Mesodermal cell (in vitro differentiated cells): ENCODE measurements around the gene MAPK8IP2.

Experiments
- H3K27ac ChIP-seq: 2 replicates; pipeline ENCODE4 v1.7.0; 2013; ENCODE audit warnings: mild to moderate bottlenecking, low read depth, low read length, moderate library complexity; ENCODE audit not compliant: severe bottlenecking
- H3K36me3 ChIP-seq: 2 replicates; pipeline ENCODE4 v1.7.1; 2013; ENCODE audit warnings: mild to moderate bottlenecking, low read length, moderate library complexity; ENCODE audit not compliant: control insufficient read depth, insufficient read depth
- H3K4me1 ChIP-seq: one replicate; pipeline ENCODE4 v1.7.1; 2013; ENCODE audit warnings: mild to moderate bottlenecking, low read length; ENCODE audit not compliant: insufficient read depth, control insufficient read depth, poor library complexity, severe bottlenecking
- H3K4me3 ChIP-seq: 2 replicates; pipeline ENCODE4 v1.7.0; 2013; ENCODE audit warnings: low read length, control low read depth, mild to moderate bottlenecking; ENCODE audit not compliant: insufficient read depth, poor library complexity, severe bottlenecking; ENCODE audit errors: extremely low read depth
- H3K9me3 ChIP-seq: 2 replicates; pipeline ENCODE4 v1.7.1; 2013; ENCODE audit warnings: mild to moderate bottlenecking, low read length, moderate library complexity; ENCODE audit not compliant: control insufficient read depth
- WGBS, 2 experiments: methylation state at CpG; one replicate each; pipeline ENCODE4 v1.1.5; 2013; ENCODE audit warnings: missing lambda C conversion rate in 2 of 2; ENCODE audit not compliant: insufficient coverage in 2 of 2; 5-methylcytosine and 5-hydroxymethylcytosine counted together

Gene MAPK8IP2

DNA sequence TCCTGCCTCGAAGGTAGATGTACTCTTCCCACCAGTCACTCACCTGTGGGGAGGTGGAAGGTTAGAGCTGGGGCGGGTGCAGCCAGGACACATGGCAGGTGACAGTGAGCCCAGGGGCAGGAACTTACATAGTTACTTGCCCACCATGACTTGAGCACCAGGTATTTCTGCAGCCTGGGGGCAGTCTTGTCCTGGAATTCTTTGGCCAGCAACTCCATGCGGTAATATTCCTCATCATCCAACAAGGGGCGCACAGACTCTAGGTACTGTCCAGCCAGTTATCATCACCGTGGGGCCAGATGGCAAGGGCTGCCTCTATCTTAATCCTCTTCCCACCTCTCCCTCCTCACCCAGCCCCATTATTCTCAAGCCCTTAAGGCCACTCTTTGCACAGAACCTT, 24.5 kb upstream of the MAPK8IP2 start:
- Histone ChIP-seq H3K36me3 (peaks cover 62% of the 10 kb centered on the region), H3K4me1 (no peaks in the 10 kb centered on the region), H3K4me3 (no peak overlapping the region), H3K9me3 (no peaks in the 10 kb centered on the region), H3K27ac (no peak overlapping the region)
- WGBS, 2 experiments = 72 to 96% methylated on average over 3 of the region's 5 CpGs

DNA sequence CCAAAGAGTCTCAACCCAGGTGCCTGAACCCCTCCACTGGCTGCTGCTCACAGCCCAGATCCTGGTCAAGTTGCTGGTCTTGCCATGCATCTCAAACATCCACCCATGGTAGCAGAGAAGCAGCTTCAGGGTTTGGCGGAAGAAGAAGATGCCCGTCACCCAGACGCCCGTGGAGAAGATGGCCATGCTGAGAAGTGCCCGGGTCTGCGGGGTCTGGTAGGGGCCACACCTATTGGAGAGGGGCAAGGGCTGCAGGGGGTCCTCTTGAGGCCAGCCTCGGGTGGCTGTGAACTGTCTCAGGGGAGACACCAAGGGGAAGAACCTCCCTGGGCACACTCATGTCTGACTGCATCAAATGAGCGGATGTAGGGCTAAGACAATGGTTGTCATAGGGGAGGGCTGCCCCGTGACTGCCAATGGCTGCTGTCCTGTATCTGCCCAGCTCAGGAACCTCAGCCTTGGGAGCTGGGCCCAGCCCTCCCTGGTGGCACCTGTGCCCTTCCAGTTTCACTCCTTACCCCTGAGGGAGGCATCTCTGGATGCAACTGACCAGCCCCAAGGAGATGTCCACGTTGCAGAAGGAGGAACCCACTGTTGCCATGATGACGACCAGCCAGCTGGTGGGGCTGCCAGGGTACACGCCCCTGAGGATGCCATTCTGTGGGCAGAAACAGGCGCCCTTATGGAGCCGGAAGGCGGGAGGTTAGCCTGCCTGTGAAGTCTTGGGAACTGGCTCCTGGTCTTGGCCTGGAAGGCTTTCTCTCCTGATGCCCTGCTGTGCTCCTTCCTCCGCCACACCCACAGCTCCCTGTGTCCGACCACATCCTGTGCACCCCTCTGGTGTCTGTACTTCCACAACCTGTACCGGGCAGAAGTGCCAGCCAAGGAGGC, 23.5 kb upstream of the MAPK8IP2 start:
- Histone ChIP-seq H3K27ac (no peak overlapping the region), H3K36me3 (peaks cover 60% of the 10 kb centered on the region), H3K4me1 (peaks cover 6% of the 10 kb centered on the region), H3K4me3 (no peak overlapping the region), H3K9me3 (no peaks in the 10 kb centered on the region)
- 97 to 98% methylated on average over 16 to 17 of the region's 18 CpGs for WGBS, 2 experiments

DNA sequence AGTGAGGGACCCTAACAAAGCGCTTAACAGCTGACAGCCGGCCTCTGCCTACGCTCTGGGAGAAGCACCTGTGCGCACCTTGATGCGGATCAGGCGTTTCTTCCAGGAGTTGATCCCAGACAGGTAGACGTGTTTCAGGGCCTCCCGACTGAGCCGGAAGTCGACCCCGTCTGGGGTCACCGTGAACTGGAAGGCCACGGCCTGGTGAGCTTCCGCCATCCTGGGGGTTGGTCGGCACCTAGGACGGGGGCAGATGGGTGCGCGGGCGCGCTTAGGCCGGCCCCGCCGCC, 23.0 kb upstream of the MAPK8IP2 start:
- WGBS, 2 experiments = 96 to 97% methylated on average over 23 of the region's 23 CpGs
- Histone ChIP-seq H3K9me3 (no peaks in the 10 kb centered on the region), H3K36me3 (peaks cover 55% of the 10 kb centered on the region), H3K27ac (no peak overlapping the region), H3K4me1 (peaks cover 6% of the 10 kb centered on the region), H3K4me3 (no peak overlapping the region)

DNA sequence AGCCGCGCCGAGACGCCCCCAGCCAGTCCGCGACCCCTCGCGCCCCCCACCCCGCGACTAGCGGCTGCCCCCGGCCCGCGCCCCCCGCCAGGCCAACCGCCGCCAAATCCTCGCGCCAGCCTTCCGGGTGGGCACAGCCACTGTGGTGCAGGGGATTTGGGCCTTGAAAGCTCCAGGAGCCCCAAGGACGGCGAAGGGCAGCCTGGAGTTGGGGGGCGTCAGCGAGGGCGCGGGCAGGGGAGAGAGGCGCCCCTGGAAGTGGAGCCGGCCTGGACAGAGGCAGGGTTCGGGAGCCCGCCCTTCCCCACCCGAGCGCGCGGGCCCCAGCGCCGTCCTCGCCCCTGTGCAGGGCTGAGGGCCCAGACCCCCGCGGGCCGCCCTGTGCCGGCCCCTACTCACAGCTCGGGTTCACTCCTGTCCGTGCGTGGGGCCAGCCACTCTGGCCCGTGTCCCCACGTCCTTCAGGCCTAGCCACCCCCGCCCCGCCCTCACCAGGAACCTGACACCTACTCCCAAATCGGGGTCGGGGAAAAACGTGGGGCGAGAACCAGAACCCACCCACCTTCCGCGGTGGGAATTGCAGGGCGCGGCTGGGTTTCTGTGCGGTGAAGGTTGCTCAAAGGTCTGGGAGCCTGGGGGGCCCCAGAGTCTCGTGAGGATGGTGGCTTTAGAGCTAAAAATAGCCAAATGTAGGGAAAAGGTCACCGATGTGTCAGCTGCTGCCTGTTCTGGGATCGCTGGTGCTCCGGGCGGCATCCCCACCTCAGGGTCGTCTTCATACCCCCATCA, 22.4 kb upstream of the MAPK8IP2 start, which contains the start of gene CPT1B:
TSS of gene CPT1B (minus strand) at position 441 of the 789 bp plus-strand sequence. CDS start 512 bp downstream, outside the sequence.
- Histone ChIP-seq H3K27ac (no peak within 1 kb of the TSS), H3K9me3 (no peaks in the 10 kb centered on the region), H3K36me3 (peaks cover 52% of the 10 kb centered on the region), H3K4me3 (no peak within 1 kb of the TSS), H3K4me1 (peaks cover 6% of the 10 kb centered on the region)
- 94 to 96% methylated on average over 45 to 56 of the region's 63 CpGs for WGBS, 2 experiments

DNA sequence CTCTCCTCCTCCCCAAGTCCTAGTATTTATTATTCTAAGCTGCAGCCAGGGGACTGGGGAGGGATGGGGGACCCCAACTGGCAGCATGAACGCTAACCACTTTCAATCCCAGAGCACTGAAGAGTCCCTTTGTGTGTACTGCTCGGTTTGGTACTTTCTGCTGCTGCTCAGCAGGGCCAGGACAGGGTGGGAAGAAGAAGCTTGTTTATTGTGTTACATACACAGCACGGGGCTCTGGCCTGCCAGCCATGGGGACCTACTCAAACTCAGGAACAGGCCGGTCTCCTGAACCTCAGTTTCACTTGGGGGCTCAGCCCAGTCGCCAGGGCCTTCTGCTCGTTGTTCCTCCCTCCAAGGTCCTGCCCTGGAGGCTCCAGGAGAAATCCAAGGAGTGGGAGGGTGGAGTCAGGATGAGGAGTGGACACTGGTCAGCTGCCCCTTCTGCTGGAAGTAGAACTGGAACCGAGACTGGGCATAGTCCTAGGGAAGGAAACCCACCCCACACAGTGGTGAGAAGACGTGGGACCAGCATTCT, 21.8 kb upstream of the MAPK8IP2 start:
- Histone ChIP-seq H3K27ac (no peak overlapping the region), H3K4me1 (peaks cover 6% of the 10 kb centered on the region), H3K36me3 (peaks cover 51% of the 10 kb centered on the region), H3K9me3 (no peaks in the 10 kb centered on the region), H3K4me3 (no peak overlapping the region)
- 94 to 96% methylated on average over 3 to 5 of the region's 8 CpGs for WGBS, 2 experiments

DNA sequence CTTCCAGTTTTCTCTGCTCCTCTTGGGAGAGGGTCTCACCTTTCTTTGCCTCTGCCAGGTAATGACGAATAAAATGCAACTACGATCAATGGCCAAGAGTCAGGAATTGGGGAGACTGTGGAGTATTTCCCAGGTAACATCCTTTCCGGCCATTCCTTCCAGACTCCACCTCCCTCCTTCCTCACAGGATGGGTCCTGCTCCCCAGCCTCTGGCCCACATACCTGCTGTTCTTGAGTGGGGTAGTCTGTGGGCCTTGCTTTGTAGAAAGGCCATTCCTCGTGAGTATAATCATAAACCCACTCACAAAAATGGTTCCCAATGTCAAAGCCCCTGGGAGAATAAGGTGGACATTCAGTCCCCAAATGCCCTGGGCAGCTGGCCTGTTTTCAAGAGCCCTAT, 20.8 kb upstream of the MAPK8IP2 start:
- WGBS, 2 experiments = 93% methylated on average over 3 of the region's 4 CpGs; no CpG with 5 or more reads in 1 of the 2 experiments
- H3K4me3 ChIP-seq = no peak overlapping the region
- no peak overlapping the region for H3K27ac ChIP-seq
- peaks cover 47% of the 10 kb centered on the region for H3K36me3 ChIP-seq
- peaks cover 6% of the 10 kb centered on the region for H3K4me1 ChIP-seq
- H3K9me3 ChIP-seq = no peaks in the 10 kb centered on the region

DNA sequence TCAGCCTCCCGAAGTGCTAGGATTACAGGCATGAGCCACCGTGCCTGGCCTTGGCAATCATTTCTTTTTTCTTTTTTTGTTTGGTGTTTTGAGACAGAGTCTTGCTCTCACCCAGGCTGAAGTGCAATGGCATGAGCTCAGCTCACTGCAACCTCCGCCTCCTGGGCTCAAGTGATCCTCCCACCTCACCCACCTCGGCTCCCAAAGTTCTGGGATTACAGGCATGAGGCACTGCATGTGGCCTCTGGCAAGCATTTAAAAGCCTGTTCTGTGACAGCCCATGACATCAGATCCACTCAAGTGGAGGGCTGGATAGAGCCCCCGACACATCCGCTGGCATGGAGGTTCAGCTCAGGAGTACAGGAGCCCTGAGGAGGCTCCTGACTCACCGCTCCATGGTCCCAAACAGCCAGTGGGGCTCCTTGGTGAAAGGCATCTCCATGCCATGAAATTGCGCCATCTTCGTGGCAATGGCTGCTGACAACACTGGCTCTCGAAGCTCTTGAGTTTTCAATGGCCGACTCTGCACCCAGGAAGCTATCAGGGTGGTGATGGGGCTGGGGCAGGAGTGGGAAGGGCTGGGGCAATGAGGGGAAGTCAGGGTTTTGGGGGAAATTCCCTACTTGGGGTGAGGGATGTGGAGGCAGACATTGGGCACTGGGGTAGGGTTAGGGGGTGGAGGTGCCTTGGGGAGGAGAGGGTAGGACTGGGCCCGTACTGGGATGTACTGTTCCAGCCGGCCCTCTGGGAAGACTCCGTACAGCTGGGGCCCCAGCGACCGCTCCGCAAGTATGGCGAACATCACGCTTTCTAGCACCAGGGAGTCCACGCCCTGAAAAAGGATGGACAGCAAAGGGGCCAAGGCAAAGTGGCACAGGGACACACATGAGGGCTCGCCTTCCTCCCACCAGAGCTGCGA, 19.3 kb upstream of the MAPK8IP2 start:
- Histone ChIP-seq H3K4me1 (peaks cover 6% of the 10 kb centered on the region), H3K9me3 (no peaks in the 10 kb centered on the region), H3K36me3 (peaks cover 40% of the 10 kb centered on the region), H3K4me3 (peak overlapping the region; percentile 75), H3K27ac (no peak overlapping the region)
- WGBS, 2 experiments = 94 to 98% methylated on average over 22 of the region's 22 CpGs

DNA sequence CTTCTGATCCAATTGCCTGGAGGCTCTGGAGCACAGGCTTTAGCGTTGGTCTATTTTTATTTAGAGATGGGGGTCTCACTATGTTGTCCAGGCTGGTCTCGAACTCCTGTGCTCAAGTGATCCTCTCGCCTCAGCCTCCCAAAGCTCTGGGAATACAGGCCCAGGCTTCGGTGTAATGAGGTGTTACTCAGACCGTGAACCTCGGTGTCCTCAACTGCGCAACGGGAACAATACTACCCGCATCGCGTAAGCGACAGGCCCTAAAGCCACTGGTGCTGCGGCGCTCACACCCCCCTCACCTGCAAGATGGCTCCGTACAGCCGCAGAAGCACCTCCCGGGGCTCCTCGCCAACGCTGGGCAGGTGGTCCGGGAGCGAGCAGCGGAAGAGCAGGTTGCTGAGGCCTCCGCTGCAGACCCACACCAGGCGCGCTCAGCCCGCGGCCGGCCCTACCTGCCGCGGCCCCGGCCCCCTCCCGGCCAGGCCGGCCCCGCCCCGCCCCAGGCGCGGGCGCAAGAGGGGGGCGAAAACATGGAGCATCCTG, 18.6 kb upstream of the MAPK8IP2 start:
- peak overlapping the region; percentile 92 for H3K27ac ChIP-seq

DNA sequence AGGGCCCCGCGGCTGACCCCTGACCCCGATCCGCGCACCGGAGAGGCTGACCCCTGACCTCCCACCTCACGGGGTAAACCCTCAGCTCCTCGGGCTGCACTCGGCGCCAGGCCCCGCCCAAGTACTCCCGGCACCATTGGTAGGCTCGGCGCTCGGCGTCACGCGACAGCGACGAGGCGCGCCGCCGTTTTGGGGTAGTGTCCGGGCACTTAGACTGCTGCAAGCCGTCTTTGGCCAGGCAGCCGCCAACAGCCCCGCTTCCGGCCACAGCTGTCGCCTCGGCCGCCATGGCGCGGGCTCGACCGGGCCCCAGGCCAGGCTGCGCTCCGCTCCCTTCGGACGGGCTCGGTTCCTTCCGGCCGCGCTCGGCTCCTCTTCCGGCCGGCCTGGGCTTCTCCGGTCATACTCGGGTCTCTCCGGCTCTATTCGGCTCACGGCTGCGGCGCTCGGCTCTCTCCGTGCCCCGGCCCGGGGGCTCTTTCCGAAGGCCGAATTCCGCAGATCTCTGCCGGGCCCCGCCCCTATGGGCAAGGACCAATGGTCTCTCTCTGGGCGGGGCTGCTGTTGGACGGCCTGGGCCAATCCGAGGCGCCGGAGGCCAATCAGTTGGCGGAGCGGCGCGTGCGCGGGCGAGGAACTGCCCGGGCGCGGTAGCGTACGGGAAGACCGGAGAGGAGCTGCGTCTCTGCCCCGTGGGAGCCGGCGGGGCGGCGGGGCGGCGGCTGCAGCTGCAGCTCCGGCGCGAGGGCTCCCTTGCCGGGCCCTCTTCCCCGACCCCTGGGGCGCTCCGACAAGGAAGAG, 17.9 kb upstream of the MAPK8IP2 start, which contains the start of gene CHKB:
TSS of gene CHKB (minus strand) at position 357 of the 801 bp plus-strand sequence. CDS start at position 289, 68 bp downstream.
- peaks cover 6% of the 10 kb centered on the region for H3K4me1 ChIP-seq
- WGBS, 2 experiments = 0 to 1% methylated on average over 88 to 96 of the region's 96 CpGs
- no peaks in the 10 kb centered on the region for H3K9me3 ChIP-seq
- peak within 1 kb of the TSS; percentile 75 for H3K4me3 ChIP-seq
- peaks cover 33% of the 10 kb centered on the region for H3K36me3 ChIP-seq
- H3K27ac ChIP-seq = peak within 1 kb of the TSS; percentile 92

More for the DNA sequence above, 18.6 kb upstream of the MAPK8IP2 start:
- Histone ChIP-seq H3K4me3 (peak overlapping the region; percentile 75), H3K4me1 (peaks cover 6% of the 10 kb centered on the region), H3K36me3 (peaks cover 35% of the 10 kb centered on the region), H3K9me3 (no peaks in the 10 kb centered on the region)
- 9 to 14% methylated on average over 15 to 34 of the region's 39 CpGs for WGBS, 2 experiments
